Breast epithelium (tissue), 4 donors: Measurements from ENCODE around the gene RILP. TPM values are rescaled to one million over a fixed set of nuclear protein-coding genes. Genes with fewer than 3 reads are reported as not detected.
"Not testable (repeated sequence)": the region's sequence is repeated elsewhere in the genome, so short reads cannot be mapped to it uniquely, and the experiment has no call there.

Experiments used
- DNase-seq, 2 donors: peaks; one replicate each; pipeline ENCODE4 v3.0.0-alpha.2; 2019; ENCODE audit warnings: low spot score in 2 of 2
- H3K27ac ChIP-seq, 2 donors: fragments of 200-600 bp; sonication (generic) in 1 of 2; one replicate each; pipeline ENCODE4 v1.5.1; 2016 to 2019; ENCODE audit warnings: mild to moderate bottlenecking in 1 of 2
- H3K27me3 ChIP-seq, 2 donors: fragments of 200-600 bp; sonication (generic) in 1 of 2; one replicate each; pipeline versions ENCODE4 v1.5.1 to v1.6.0; 2017 to 2019; ENCODE audit warnings: control low read depth in 1 of 2, mild to moderate bottlenecking in 1 of 2
- H3K36me3 ChIP-seq: fragments of 200-600 bp; one replicate; pipeline ENCODE4 v1.5.1; 2019
- H3K4me1 ChIP-seq, 2 donors: fragments of 200-600 bp; sonication (generic); one replicate each; pipeline ENCODE4 v1.5.1; 2016 to 2019; ENCODE audit warnings: control low read depth in 1 of 2
- H3K4me3 ChIP-seq, 3 donors: fragments of 200-600 bp; sonication (generic); 1 replicate in 2 of 3; 2 replicates in 1 of 3; pipeline ENCODE4 v1.5.1; 2016 to 2019; ENCODE audit warnings: mild to moderate bottlenecking in 3 of 3, moderate library complexity in 2 of 3
- H3K9me3 ChIP-seq, 2 donors: fragments of 200-600 bp; sonication (generic) in 1 of 2; one replicate each; pipeline ENCODE4 v1.5.1; 2016 to 2019; ENCODE audit warnings: control low read depth in 1 of 2
- CTCF ChIP-seq, 3 donors: fragments of 450-650 bp; IDR thresholded peaks; one replicate each; pipeline ENCODE4 v1.5.1; 2016 to 2017; ENCODE audit warnings: antibody characterized with exemption in 3 of 3, mild to moderate bottlenecking in 3 of 3, moderate library complexity in 3 of 3
- POLR2A ChIP-seq: fragments of 450-650 bp; IDR thresholded peaks from one replicate; pipeline ENCODE4 v1.6.1; 2016; ENCODE audit warnings: antibody characterized with exemption, mild to moderate bottlenecking, moderate library complexity
- POLR2AphosphoS5 ChIP-seq, 3 donors: sonication (generic); formaldehyde crosslinking; IDR thresholded peaks; one replicate each; pipeline ENCODE4 v1.6.1; 2017; ENCODE audit warnings: antibody characterized with exemption in 3 of 3
- intact Hi-C: fragments of 100-400 bp; cut with DNase I; formaldehyde crosslinking; loops from one replicate; pipeline ENCODE4 v1.15.1; 2023; ENCODE audit warnings: low total_unique reads
- total RNA-seq, 3 donors: library from RNA; depleted of rRNA; stranded (reverse); fragments of >200 nt; gene quantifications; one replicate each; pipeline ENCODE4 v1.1.0, GENCODE V29; 2016

Gene RILP
- total RNA-seq, 3 donors from 2014 or later: 15.4 to 42.7 (median 31.1) TPM

DNA sequence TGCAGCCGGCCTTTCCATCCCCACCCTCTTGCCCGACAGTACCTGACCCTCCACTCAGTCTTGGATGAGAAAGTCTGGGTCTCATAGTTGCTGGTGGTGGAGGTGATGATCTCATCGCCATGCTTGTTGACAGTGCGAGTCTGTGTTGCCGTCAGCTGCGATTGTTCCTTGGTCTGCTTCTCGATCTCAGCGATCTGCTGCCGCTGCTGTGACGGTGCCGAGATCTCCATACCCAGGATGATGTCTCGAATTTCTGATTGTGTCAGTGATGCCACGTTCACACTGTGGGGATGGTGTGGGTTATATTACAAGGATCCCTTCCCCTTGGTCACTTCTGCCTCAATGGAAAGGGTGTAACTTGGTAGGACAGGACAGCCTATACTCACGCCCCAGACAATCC, 4.1 kb upstream of the RILP start:
- Histone ChIP-seq H3K4me3 (no peak overlapping the region), H3K9me3 (no peaks in the 10 kb centered on the region), H3K27me3 (no peaks in the 10 kb centered on the region), H3K36me3 (peaks cover 13% of the 10 kb centered on the region), H3K4me1 (peaks cover 0 to 6% of the 10 kb centered on the region in 2 donors), H3K27ac (no peak overlapping the region)
- no peak for DNase-seq
- intact Hi-C loops: no loop called here
- no peak for TF ChIP-seq POLR2A
- no peak for TF ChIP-seq POLR2AphosphoS5 (IDR thresholded peaks at IDR 0.05)
- no peak for TF ChIP-seq CTCF (IDR thresholded peaks at IDR 0.05)

GRCh38 chr17:1652794-1653193, 3.1 kb upstream of the RILP start:
- H3K36me3 ChIP-seq: peaks cover 13% of the 10 kb centered on the region
- H3K4me3 ChIP-seq, H3K27ac ChIP-seq, intact Hi-C loops, DNase-seq, H3K4me1 ChIP-seq, H3K9me3 ChIP-seq, H3K27me3 ChIP-seq: not testable (repeated sequence)

DNA sequence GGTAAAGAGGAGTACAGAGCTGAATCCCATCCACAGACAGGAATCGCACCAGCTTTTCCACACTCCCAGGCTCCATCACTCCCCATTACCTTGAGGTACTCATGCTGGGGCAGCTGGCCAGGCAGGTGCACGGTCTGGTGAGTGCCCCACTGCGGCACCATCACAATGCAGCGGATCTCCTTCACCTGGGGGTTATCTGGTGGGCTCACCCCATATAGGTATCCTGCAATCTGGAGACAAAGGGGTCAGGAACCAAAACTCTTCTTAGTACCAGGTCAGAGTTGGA, 1.8 kb upstream of the RILP start:
- DNase-seq: no peak
- TF ChIP-seq CTCF (IDR thresholded peaks at IDR 0.05) (no peak), POLR2A (no peak), POLR2AphosphoS5 (IDR thresholded peaks at IDR 0.05) (no peak)
- Histone ChIP-seq H3K4me3 (no peak overlapping the region), H3K27me3 (no peaks in the 10 kb centered on the region), H3K36me3 (peaks cover 13% of the 10 kb centered on the region), H3K9me3 (no peaks in the 10 kb centered on the region), H3K27ac (peak overlapping the region; percentile 91 to 92), H3K4me1 (peaks cover 0 to 6% of the 10 kb centered on the region in 2 donors)
- intact Hi-C loops: no loop called here

DNA sequence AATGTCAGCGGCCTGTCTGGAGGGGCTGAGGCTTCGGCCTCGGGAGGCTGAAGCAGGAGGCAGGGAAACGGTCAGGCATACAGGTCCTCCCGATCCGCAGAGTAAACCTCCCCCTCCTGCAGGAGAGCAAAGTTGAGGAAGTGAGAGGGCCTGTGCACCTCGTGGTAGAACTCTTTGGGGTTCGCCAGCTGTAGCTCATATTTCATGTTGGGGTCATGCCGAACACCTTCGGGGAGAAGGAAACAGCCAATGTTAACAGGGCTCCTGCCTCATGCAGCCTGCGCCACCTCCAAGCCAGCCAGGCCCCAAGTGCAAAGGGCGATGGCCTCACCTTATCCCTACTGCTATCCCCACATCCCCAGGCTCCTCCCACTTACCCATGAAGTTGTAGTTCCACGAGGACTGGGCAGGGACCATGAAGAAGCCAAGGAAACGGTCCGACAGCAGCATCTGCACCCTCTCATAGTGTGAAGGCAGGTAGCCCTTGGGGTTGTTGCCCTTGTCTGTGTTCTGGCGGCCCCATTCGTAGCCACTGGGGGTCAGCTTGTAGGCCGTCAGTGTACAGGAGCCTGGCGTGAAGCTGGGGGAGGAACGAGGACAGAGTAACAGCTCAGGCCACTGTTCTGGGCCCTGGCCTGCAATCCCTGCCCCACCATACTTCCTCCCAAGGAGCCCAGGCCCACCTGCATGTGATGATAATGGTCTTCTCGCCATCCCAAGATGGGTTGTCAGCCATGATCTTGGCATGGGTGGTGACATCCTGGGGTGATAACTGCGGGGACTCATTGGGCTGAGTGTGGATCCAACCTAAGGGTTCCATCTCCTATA, 1.3 kb upstream of the RILP start:
- H3K36me3 ChIP-seq: peaks cover 13% of the 10 kb centered on the region
- DNase-seq: no peak
- TF ChIP-seq POLR2A (no peak), CTCF (IDR thresholded peaks at IDR 0.05) (no peak), POLR2AphosphoS5 (IDR thresholded peaks at IDR 0.05) (no peak)
- H3K4me3 ChIP-seq: peak overlapping the region in 1 of 3 donors; percentile 73
- intact Hi-C loops: no loop called here
- H3K4me1 ChIP-seq: peaks cover 0 to 6% of the 10 kb centered on the region in 2 donors
- no peaks in the 10 kb centered on the region for H3K9me3 ChIP-seq
- H3K27me3 ChIP-seq: no peaks in the 10 kb centered on the region
- peak overlapping the region; percentile 91 to 92 for H3K27ac ChIP-seq

GRCh38 chr17:1648963-1649843, 463 bp downstream of the RILP start:
- peak overlapping the region; percentile 73 to 80 (median 75) for H3K4me3 ChIP-seq
- intact Hi-C loops: loop anchor here (10.0 kb wide), 1 partner anchor 384 kb away; no protein-coding TSS in a partner anchor
- no peaks in the 10 kb centered on the region for H3K9me3 ChIP-seq
- TF ChIP-seq POLR2A (no peak), POLR2AphosphoS5 (IDR thresholded peaks at IDR 0.05) (peak in 1 of 3 donors; percentile 39), CTCF (IDR thresholded peaks at IDR 0.05) (no peak)
- H3K27ac ChIP-seq: peak overlapping the region; percentile 91 to 92
- H3K4me1 ChIP-seq: peaks cover 0 to 6% of the 10 kb centered on the region in 2 donors
- peaks cover 12% of the 10 kb centered on the region for H3K36me3 ChIP-seq
- DNase-seq: peak; percentile 93
- H3K27me3 ChIP-seq: no peaks in the 10 kb centered on the region
